GM18870 (cell line): ENCODE results near the gene C5orf24.
"Not testable (repeated sequence)": the region's sequence is repeated elsewhere in the genome, so short reads cannot be mapped to it uniquely, and the experiment has no call there.

Source experiments
- ATAC-seq: cut with Tn5 transposase; IDR thresholded peaks from one replicate; pipeline ENCODE4 v1.9.1; 2021; ENCODE audit warnings: moderate library complexity; ENCODE audit not compliant: unreplicated experiment

Gene C5orf24

DNA sequence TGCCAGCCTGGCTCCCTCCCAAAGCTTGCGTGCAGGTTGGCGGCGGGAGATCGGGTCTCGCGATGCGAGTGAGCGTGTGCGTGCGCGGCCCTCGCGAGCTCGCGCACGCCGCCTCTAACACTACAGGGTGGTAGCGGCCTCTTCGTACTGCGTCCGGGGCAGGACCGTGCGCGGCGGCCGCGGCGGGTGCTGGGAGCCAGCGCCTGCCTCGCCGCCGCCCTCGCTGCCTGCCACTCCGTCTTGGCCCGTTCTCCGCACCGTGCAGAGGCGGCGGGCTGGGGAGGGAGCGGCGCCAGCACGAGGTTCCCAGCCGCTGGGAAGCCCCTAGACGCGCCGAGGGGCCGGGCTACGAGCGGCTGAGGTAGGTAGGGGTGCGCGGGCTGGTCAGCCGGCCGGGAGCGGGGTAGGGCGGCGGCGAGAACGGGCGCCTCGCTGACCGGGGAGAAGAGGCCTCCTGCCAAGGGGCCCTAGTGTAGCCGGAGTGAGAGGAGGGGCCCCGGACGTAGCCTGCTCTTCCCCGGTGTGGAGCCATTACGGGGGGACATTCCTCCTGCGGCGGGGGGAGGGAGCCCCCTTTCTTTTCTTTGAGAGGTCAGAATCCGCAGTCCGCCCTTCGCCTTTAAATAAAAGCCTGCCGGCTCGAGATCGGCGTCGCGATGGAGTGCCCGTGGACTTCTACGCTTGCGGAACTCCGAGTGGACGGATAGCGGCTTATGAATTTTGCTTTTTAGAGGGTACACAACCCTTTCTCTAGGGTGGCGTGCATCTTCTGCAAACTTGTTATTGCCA, at the start of gene C5orf24:
TSS of gene C5orf24 (plus strand) at position 117 of the 789 bp plus-strand sequence. CDS start 8,933 bp downstream, outside the sequence.
- peak; percentile 74 for ATAC-seq

DNA sequence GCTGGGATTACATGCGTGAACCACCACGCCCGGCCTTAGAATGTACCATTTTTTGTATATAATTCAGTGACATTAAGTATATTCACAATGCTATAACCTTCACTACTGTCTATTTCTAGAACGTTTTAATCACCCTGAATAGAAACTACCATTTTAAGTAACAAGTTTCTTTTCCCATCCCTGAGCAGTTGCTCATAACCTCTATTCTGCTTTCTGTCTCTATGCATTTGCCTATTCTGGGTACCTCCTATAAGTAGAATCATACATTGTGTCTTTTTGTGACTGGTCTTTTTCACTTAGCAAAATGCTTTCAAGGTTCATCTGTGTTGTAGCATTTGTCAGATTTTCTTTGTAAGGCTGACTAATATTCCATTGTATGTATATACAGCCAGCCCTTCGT, 47.3 kb upstream of the C5orf24 start:
- ATAC-seq, result no peak

DNA sequence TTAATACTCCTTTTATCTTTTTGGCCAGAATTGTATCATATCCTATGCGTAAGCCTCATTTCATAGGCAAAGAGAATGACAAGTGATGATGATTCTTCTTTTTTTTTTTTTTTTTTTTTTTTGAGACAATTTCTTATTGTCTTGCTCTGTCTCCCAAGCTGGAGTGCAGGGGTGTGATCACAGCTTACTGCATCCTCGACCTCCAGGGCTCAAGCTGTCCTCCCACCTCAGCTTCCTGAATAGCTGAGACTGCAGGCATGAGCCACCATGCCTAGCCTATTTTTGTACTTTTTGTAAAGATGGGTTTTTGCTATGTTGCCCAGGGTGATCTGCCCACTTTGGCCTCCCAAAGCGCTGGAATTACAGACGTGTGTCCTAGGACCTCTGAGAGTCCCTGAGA, 41.9 kb upstream of the C5orf24 start:
- ATAC-seq, result no peak

DNA sequence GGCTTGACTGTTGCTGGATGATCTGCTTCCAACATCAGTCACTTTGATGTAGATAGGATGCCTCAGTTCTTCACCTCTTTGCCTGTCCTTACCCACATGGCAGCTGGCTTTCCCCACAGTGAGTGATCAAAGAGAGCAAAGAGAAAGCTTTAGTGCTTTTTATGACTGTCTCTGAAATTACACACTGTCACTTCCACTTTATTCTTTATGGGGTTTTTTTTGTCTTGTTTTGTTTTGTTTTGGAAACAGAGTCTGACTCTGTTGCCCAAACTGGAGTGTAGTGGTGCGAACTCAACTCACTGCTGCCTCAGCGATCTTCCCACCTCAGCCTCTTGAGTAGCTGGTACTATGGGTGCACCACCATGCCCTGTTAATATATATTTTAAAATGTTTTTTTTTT, 32.4 kb upstream of the C5orf24 start:
- no peak for ATAC-seq

DNA sequence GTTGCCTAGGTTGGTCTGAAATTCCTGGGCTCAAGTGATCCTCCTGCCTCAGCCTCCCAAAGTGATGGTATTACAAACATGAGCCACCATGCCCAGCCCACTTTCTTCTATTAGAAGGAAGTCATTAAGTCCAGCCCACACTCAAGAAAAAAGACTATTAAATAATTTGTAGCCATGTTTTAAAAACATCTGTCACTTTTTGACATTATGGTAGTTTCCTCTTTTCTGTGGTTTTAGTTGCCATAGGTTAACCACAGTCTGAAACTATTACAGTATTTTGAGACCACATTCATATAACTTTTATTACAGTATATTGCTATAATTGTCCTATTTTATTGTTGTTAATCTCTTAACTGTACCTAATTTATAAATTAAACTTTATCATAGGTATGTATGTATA, 31.9 kb upstream of the C5orf24 start:
- ATAC-seq, result no peak

DNA sequence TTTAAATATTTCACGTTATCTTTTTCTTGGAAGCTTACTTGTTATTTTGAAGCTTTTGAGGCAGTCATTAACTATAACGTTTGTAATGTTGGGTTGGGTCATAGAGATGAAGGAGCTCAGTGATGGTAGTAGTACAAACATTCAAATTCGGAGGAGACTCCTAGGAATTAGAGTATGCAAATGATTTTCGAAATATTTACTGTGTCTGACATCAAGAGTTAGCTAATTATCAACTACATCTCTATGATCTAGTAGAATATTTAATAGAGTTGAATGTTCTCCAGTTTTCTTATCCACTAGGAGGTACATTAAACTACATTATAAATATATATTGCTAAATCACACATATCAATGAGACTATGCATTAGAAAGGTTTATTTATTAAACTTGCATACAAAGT, 28.8 kb upstream of the C5orf24 start:
- no peak for ATAC-seq

DNA sequence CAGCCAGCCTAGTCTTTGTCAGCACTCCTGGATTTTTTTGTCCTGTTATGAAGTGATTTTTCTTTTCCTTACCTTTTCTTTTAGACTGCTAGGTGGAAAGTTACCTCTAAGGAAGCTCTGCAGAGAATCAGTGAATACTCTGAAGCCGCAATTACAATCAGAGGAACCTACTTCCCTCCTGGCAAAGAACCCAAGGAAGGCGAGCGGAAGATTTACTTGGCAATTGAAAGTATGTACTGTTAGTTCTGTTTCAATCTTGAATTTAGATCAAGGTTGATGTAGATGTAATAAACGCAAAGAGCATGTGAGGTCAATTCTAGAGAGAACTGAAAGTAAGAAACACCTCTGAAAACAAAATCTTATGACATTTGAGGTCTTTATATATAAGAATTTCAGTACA, 27.0 kb upstream of the C5orf24 start:
- no peak for ATAC-seq

DNA sequence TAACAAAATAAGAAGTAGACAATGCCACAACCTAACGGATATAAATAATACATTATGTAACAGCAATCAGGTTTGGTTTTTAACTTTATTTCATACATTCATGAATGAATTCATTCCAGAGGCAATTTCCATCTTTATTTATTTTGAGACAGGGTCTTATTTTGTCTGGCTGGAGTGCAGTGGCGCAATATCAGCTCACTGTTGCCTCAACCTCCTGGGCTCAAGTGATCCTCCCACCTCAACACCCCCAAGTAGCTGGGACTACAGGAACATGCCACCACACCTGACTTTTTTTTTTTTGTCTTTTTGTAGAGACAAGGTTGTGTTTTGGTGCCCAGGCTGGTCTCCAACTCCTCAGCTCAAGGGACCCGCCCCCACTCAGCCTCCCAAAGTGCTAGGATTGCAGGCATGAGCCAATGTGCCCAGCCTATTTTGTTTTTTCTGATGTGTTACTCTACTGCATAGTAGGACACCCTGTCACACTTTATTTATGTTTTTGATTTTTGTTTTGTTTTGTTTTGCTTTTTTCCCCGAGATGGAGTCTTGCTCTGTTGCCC, 26.3 kb upstream of the C5orf24 start:
- no peak for ATAC-seq

DNA sequence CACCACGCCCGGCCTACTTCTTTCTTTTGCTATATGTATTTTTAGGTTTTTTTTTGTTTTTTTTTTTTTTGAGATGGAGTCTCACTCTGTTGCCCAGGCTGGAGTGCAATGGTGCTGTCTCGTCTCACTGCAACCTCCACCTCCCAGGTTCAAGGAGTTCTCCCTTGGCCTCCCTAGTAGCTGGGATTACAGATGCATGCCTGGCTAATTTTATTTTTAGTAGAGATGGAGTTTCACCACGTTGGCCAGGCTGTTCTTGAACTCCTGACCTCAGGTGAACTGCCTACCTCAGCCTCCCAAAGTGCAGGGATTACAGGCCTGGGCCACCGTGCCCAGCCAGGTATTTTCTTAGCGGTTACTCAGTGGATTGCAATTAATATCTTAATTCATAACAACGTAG, 23.9 kb upstream of the C5orf24 start:
- ATAC-seq, result no peak

DNA sequence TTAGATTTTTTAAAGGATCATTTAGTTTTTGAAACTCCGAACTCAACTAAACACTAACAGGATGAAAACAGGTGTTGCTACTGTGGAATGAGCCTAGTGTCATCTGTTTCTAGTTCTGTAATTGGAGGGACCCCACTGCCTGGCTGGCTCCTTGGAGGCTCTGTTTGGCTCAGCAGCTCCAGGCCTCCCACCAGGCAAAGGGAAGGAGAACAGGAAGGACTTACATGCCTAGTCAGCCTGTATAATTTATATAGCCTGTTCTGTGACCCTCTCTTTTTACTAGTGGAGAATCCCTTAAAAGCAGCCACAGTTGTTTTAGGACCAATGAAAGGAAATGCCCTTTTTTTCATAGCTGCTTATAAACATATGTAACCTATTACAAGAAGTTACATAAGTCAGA, 21.1 kb upstream of the C5orf24 start:
- no peak for ATAC-seq

DNA sequence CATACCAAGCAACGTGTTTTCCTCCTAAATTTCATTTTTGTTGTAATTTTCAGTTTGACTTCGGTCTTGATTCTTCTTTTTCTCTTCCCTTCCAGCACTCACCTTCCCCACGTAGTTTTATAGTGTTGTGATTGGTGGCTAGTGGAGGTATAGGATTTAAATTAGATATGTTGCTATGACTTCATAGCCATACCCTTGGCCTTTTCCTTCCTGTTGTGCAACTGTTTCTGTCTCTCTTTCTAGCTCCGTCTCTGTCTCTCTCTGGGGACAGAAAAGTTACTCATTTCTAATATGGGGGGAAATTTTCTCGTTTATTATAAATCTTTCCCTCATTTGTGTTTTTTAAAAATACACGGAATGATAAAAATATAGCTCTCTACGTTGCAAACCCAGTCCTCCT, 20.6 kb upstream of the C5orf24 start:
- no peak for ATAC-seq

DNA sequence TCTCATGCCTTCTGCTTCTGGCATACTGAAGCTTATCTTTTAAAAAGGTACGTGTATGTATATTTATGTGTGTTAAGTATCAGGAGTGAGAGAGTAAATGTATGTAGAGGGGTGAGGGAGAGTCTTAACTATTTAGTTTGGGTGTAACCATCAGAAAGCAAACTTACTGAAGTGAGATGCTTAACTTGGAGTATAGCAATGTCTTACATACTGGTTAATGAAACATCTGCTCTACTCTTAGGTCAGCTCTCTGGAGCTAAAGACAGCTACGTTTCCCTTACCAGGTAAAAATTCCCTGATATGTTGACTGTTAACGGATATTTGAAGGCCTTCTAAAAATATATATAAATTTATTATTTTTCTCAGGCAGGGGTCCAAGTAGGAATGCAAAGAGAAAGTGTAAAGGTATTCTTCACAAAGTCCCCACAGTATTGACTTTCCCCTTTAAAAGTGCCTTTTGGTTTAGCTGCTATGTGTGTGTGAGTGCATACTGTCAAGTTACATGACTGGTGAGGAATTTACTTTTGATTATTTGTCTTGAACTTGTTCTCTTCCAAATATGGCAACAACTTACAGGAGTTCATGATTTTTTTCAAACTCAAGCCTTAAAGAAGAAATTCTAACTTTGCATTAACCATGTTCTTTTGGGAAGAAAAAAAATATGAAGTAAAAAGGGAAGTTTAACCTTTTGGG, 12.3 kb upstream of the C5orf24 start:
- ATAC-seq, result no peak

DNA sequence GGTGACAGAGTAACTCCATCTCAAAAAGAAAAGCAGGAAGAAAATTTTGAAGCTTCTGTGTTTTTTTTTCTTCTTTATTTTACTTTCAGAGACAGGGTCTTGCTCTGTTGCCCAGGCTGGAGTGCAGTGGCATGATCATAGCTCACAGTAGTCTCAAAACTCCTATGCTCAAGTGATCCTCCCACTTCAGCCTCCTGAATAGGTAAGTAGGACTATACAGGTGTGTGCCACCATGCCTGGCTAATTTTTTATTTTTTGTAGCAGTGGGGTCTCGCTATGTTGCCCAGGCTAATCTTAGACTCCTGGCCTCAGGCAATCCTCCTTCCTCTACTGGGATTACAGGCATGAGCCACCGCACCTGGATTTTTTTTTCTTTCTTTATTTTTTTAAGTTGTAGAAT, 10.1 kb upstream of the C5orf24 start:
- ATAC-seq, result no peak

DNA sequence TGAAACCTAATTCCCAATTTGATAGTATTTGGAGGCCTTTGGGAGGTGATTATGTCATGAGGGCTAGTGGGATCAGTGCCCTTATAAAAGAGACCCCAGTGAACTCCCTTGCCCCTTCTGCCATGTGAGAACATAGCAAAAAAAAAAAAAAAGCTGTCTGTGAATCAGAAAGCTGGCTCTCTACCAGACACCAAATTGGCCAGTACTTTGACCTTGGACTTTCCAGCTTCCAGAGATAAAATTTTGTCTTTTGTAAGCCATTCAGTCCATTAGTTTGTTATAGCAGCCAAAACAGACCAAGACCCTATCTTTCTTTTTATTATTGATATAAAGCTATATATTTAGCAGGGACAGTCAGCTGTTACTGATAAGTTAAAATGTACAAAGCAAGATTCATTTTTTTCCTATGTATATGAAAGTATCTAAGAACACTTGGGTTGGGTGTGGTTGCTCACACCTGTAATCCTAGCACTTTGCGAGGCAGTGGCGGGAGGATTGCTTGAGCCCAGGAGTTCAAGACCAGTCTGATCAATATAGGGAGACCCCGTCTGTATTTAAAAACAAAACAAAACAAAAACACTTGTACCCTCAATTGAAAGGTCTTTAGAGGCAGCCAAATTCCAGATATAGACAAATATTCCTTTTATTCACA, 8.1 kb upstream of the C5orf24 start:
- ATAC-seq, result no peak

DNA sequence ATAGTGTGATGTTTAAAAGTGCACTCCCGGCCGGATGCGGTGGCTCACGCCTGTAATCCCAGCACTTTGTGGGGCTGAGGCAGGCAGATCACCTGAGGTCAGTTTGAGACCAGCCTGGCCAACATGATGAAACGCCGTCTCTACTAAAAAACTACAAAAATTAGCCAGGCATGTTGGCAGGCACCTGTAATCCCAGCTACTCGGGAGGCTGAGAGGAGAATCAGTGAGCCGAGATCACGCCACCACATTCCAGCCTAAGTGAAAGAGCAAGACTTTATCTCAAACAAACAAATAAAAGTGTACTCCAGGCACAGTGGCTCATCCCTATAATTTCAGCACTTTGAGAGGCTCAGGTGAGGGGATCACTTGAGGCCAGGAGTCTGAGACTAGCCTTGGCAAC, 7.4 kb upstream of the C5orf24 start:
- not testable (repeated sequence) for ATAC-seq

DNA sequence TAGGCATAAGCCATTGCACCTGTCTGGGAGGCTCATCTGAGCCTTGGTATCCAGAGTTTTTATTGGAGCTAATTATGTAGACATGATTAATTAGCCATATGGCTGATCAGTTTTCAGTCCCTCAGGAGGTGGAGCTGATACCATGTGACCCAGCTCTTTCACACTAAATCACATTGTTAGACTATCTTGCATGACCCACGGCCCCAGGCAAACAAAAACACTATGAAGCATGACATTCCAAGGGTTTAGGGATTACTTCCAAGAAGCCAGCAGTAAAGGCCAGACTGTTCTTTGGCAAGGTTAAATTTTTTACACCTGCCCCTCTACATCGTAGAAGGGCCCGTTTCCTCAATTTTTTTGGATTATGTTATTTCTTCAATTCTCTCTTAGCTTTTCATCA, 5.0 kb upstream of the C5orf24 start:
- ATAC-seq, result no peak

DNA sequence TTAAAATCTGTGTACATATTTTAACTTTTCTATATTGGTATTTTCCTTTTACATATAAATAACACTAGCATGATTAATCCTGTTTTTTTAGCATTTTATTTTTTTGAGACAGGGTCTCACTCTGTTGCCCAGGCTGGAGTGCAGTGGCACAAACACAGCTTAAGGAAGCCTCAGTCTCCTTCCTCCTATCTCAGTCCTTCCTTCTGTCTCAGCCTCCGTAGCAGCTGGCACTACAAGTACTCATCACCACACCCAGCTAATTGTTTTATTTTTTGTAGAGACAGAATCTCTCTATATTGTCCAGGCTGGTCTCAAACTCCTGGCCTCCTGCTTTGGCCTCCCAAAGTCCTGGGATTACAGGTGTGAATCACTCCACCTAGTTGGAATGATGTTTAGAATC, 1.5 kb upstream of the C5orf24 start:
- ATAC-seq, result no peak

DNA sequence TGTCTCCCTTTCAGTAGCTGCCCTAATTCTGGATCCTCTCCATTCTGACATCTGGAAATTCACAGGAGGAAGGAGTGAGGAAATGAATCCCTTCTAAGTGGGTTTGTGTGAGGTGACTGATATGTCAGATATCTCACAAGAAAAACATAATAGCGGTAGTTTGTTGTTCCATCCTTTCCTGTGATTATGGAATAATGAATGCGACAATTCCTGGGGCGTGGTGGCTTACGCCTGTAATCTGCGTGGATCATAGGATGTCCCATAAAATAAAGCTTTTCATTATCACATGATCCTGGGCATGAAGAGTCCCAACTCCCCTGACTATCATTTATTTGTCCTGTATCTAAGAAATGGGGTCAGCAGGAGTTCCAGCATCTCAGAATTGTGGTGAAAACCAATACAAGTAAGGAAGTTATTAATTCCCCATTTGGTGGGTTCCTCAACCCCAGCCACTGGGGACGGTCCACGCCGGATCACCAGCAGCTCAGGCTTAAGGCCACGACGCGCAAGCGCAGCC, 375 bp upstream of the C5orf24 start:
- no peak for ATAC-seq

DNA sequence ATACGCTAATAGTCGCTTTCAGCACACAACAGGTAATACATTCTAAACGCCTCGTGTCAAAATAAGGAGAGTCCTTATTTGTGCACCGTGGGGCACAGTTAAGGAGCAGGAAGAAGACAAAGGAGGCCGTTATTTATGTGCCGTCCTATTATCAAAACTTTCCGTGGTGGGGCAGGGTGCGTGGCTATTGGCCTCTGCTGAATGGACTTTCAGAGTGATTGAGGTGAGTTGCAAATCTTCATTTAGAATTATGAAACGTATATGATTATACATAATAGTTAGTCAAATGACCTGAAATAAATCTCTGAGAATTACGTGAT, 833 bp downstream of the C5orf24 start:
- ATAC-seq, result no peak

DNA sequence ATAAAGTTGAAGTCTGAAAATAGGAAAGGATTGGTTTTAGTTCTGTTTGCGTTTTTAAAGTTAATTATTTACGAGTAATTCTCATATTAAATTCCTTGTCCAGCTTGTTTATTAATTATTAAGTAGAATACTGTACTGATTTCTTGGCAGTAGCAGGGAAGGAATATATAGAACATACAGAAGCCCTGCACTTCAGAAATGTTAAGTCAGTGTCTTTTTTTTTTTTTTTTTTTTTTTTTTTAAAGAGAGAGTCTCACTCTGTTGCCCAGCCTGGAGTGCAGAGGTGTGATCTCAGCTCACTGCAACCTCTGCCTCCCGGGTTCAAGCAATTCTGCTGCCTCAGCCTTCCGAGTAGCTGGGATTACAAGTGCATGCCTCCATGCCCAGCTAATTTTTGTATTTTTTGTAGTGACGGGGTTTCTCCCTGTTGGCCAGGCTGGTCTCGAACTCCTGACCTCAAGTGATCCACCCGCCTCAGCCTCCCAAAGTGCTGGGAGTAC, 3.7 kb downstream of the C5orf24 start:
- ATAC-seq, result not testable (repeated sequence)

DNA sequence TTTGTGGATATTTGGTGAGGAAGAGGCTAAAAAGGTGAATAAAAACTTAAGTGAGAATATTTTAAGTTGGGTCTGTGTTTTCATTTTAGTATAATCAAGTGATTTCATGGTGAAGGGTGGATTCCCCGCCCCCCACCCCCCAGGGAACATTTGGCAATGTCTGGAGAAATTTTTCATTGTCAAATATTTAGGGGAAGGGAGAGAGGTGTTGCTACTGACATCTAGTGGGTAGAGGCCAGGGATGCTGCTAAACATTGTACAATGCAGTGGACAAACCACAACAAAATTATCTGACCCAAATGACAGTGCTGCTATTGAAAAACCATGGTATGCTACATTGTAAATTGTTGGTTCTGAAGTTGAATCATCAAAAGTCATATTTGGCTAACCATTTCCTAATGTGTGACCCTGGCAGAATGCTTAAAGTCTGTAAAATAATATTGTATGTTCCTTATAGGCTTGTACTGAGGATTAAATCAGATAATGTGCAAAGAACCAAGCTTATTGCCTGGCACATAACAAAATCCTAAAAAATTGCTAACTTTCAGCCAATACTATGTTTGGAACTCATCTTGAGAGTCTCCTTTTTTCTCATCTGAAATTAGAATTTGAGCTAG, 5.6 kb downstream of the C5orf24 start:
- ATAC-seq, result no peak
